ENCODE results near the gene ARRDC3. TPM values are rescaled to one million over a fixed set of nuclear protein-coding genes. Genes with fewer than 3 reads are reported as not detected.

Gene ARRDC3
- total and polyA plus RNA-seq, 9 of the 15 experiments (the other 6 are each of a cell fraction or from before 2014, with no cell fraction given), result 15.3 to 58.1 (median 39.4) TPM

- TF ChIP-seq RBFOX2 (IDR thresholded peaks at IDR 0.05; ENCODE audit: low read depth, low read length) (no peak), DACH1 (IDR thresholded peaks at IDR 0.05; ENCODE audit: partially characterized antibody) (no peak), SMARCA4 (IDR thresholded peaks at IDR 0.05) (no peak), SIN3A (IDR thresholded peaks at IDR 0.05; ENCODE audit: borderline replicate concordance in 2 of 2, control insufficient read depth in 1 of 2, low read depth in 2 of 2, low read length in 2 of 2) (peak; percentile 27 to 81; a peak in 1 of 4 replicates), RBM15 (IDR thresholded peaks at IDR 0.05; ENCODE audit: insufficient read depth, low read length) (no peak), PHF8 (IDR thresholded peaks at IDR 0.05; ENCODE audit: borderline replicate concordance, low read length) (no peak), ARID3B (CRISPR knock-in tag; IDR thresholded peaks at IDR 0.05; ENCODE audit: borderline replicate concordance) (no peak), SNIP1 (IDR thresholded peaks at IDR 0.05; ENCODE audit: low read depth) (no peak), ZNF696 (CRISPR knock-in tag; conservative IDR thresholded peaks at IDR 0.05) (no peak), ARID3A (IDR thresholded peaks at IDR 0.05; ENCODE audit: borderline replicate concordance, low read depth, low read length) (no peak), YBX1 (IDR thresholded peaks at IDR 0.05) (no peak), ZNF551 (CRISPR knock-in tag; IDR thresholded peaks at IDR 0.05) (no peak), JUNB (CRISPR knock-in tag; conservative IDR thresholded peaks at IDR 0.05) (no peak), CREB3 (tag; conservative IDR thresholded peaks at IDR 0.05; ENCODE audit: low read depth) (no peak), LCOR (CRISPR knock-in tag; IDR thresholded peaks at IDR 0.05) (no peak), MED1 (CRISPR knock-in tag; IDR thresholded peaks at IDR 0.05; ENCODE audit: borderline replicate concordance) (no peak), NCOA1 (IDR thresholded peaks at IDR 0.05; ENCODE audit: low read depth) (no peak), DEAF1 (CRISPR knock-in tag; IDR thresholded peaks at IDR 0.05) (peak; percentile 9; the same call in 1 of the 2 replicates)
Measured at GRCh38 chr5:91382530-91383026, 539 bp downstream of the ARRDC3 start (continued).
